ENCODE measurements around the gene PDGFRB. TPM values are rescaled to one million over a fixed set of nuclear protein-coding genes. Genes with fewer than 3 reads are reported as not detected.

The PDGFRB gene
- total and polyA plus RNA-seq, 2 donors (not counting 1 experiment from before 2014, with no cell fraction given) = 231 to 347 TPM

GRCh38 chr5:150119421-150120061 is 36.1 kb downstream of the PDGFRB start:
- DNase-seq (ENCODE audit: low read depth in 2 of 2) = no peak
- H3K9me3 ChIP-seq (ENCODE audit: control insufficient read depth, insufficient read depth, low read depth, low read length) = no peaks in the 10 kb centered on the region
- no peak overlapping the region for H2AFZ ChIP-seq (ENCODE audit: low read length)
- H3K79me2 ChIP-seq (ENCODE audit: control insufficient read depth, insufficient read depth, low read length) = no peaks in the 10 kb centered on the region
- H3K27ac ChIP-seq (ENCODE audit: insufficient read depth, low read length) = no peak overlapping the region
- H3K4me2 ChIP-seq (ENCODE audit: extremely low read depth, insufficient read depth, low read length) = no peak overlapping the region
- TF ChIP-seq CTCF (conservative IDR thresholded peaks at IDR 0.05 in 1 of 2, IDR thresholded peaks at IDR 0.05 in 1 of 2; ENCODE audit: low read depth in 1 of 2, low read length in 2 of 2) = no peak
- TF ChIP-seq EZH2 (IDR thresholded peaks at IDR 0.05; ENCODE audit: low read length, missing control alignments) = no peak
- H4K20me1 ChIP-seq (ENCODE audit: control insufficient read depth, extremely low read depth, insufficient read depth, low read length) = no peaks in the 10 kb centered on the region
- peaks cover 8% of the 10 kb centered on the region for H3K4me1 ChIP-seq (ENCODE audit: control insufficient read depth, extremely low read depth, insufficient read depth, low read length)
- no peak overlapping the region for H3K9ac ChIP-seq (ENCODE audit: insufficient read depth, low read length)
- no peaks in the 10 kb centered on the region for H3K27me3 ChIP-seq (ENCODE audit: control insufficient read depth, insufficient read depth, low read length)
- no peak overlapping the region for H3K4me3 ChIP-seq (replicated peaks in 1 of 4; ENCODE audit: control extremely low read depth in 1 of 4, insufficient read depth in 1 of 4, low read depth in 3 of 4, low read length in 4 of 4)
- peaks cover 67% of the 10 kb centered on the region for H3K36me3 ChIP-seq (ENCODE audit: control insufficient read depth, insufficient read depth, low read length)

GRCh38 chr5:150118561-150119229 is 37.0 kb downstream of the PDGFRB start:
- Histone ChIP-seq H3K79me2 (ENCODE audit: control insufficient read depth, insufficient read depth, low read length) (no peaks in the 10 kb centered on the region), H3K27ac (ENCODE audit: insufficient read depth, low read length) (no peak overlapping the region), H3K4me2 (ENCODE audit: extremely low read depth, insufficient read depth, low read length) (no peak overlapping the region), H3K9me3 (ENCODE audit: control insufficient read depth, insufficient read depth, low read depth, low read length) (no peaks in the 10 kb centered on the region), H2AFZ (ENCODE audit: low read length) (no peak overlapping the region), H3K36me3 (ENCODE audit: control insufficient read depth, insufficient read depth, low read length) (peaks cover 65% of the 10 kb centered on the region), H3K4me3 (replicated peaks in 1 of 4; ENCODE audit: control extremely low read depth in 1 of 4, insufficient read depth in 1 of 4, low read depth in 3 of 4, low read length in 4 of 4) (no peak overlapping the region), H4K20me1 (ENCODE audit: control insufficient read depth, extremely low read depth, insufficient read depth, low read length) (no peaks in the 10 kb centered on the region), H3K27me3 (ENCODE audit: control insufficient read depth, insufficient read depth, low read length) (no peaks in the 10 kb centered on the region), H3K4me1 (ENCODE audit: control insufficient read depth, extremely low read depth, insufficient read depth, low read length) (peaks cover 16% of the 10 kb centered on the region), H3K9ac (ENCODE audit: insufficient read depth, low read length) (no peak overlapping the region)
- TF ChIP-seq EZH2 (IDR thresholded peaks at IDR 0.05; ENCODE audit: low read length, missing control alignments) = no peak
- TF ChIP-seq CTCF (conservative IDR thresholded peaks at IDR 0.05 in 1 of 2, IDR thresholded peaks at IDR 0.05 in 1 of 2; ENCODE audit: low read depth in 1 of 2, low read length in 2 of 2) = no peak
- DNase-seq (ENCODE audit: low read depth in 2 of 2) = no peak

- no peak for DNase-seq (ENCODE audit: low read depth in 2 of 2)
- no peak overlapping the region for H2AFZ ChIP-seq (ENCODE audit: low read length)
- H3K4me1 ChIP-seq (ENCODE audit: control insufficient read depth, extremely low read depth, insufficient read depth, low read length) = peaks cover 22% of the 10 kb centered on the region
- H3K9ac ChIP-seq (ENCODE audit: insufficient read depth, low read length) = no peak overlapping the region
- no peak overlapping the region for H3K4me2 ChIP-seq (ENCODE audit: extremely low read depth, insufficient read depth, low read length)
- peaks cover 62% of the 10 kb centered on the region for H3K36me3 ChIP-seq (ENCODE audit: control insufficient read depth, insufficient read depth, low read length)
- no peaks in the 10 kb centered on the region for H4K20me1 ChIP-seq (ENCODE audit: control insufficient read depth, extremely low read depth, insufficient read depth, low read length)
- no peak overlapping the region for H3K27ac ChIP-seq (ENCODE audit: insufficient read depth, low read length)
- no peaks in the 10 kb centered on the region for H3K79me2 ChIP-seq (ENCODE audit: control insufficient read depth, insufficient read depth, low read length)
- no peaks in the 10 kb centered on the region for H3K9me3 ChIP-seq (ENCODE audit: control insufficient read depth, insufficient read depth, low read depth, low read length)
- no peak overlapping the region for H3K4me3 ChIP-seq (replicated peaks in 1 of 4; ENCODE audit: control extremely low read depth in 1 of 4, insufficient read depth in 1 of 4, low read depth in 3 of 4, low read length in 4 of 4)
- H3K27me3 ChIP-seq (ENCODE audit: control insufficient read depth, insufficient read depth, low read length) = no peaks in the 10 kb centered on the region
- TF ChIP-seq EZH2 (IDR thresholded peaks at IDR 0.05; ENCODE audit: low read length, missing control alignments) (no peak), CTCF (conservative IDR thresholded peaks at IDR 0.05 in 1 of 2, IDR thresholded peaks at IDR 0.05 in 1 of 2; ENCODE audit: low read depth in 1 of 2, low read length in 2 of 2) (no peak)
These were observed 37.6 kb downstream of the PDGFRB start for GRCh38 chr5:150117945-150118560.

Measured in fibroblast of lung (primary cell).